MCF 10A (cell line): ENCODE results near the gene FGFR3. TPM values are rescaled to one million over a fixed set of nuclear protein-coding genes. Genes with fewer than 3 reads are reported as not detected.

Source experiments
- BruUV-seq: library from RNA; stranded (reverse); fragments of 400-500 nt; replicated peaks from 2 replicates; lab custom pipeline; 2021; lab: Mats Ljungman, UMichigan
- CTCF ChIA-PET: fragments of 300-600 bp; sonication (Branson Sonifier 250); formaldehyde crosslinking; extraction: SDS; loops from one replicate; lab custom pipeline; 2021; ENCODE audit warnings: antibody characterized with exemption, inconsistent platforms; lab: Yijun Ruan, JAX
- POLR2A ChIA-PET: fragments of 300-600, 350-650 bp; sonication (Branson Sonifier 250); formaldehyde crosslinking; extraction: SDS; loops from one replicate; lab custom pipeline; 2020; ENCODE audit warnings: antibody characterized with exemption, inconsistent platforms; lab: Yijun Ruan, JAX
- DNase-seq: peaks from one replicate; pipeline ENCODE4 v3.0.0-alpha.2; 2018; ENCODE audit not compliant: unreplicated experiment
- H3K27ac Mint-ChIP-seq: one replicate; pipeline ENCODE4 v1.8.0; 2022; ENCODE audit warnings: mild to moderate bottlenecking, low read depth, mixed read lengths; ENCODE audit not compliant: unreplicated experiment
- H3K27me3 Mint-ChIP-seq: one replicate; pipeline ENCODE4 v1.8.0; 2022; ENCODE audit warnings: mixed read lengths; ENCODE audit not compliant: insufficient read depth, unreplicated experiment
- H3K36me3 Mint-ChIP-seq: one replicate; pipeline ENCODE4 v1.8.0; 2022; ENCODE audit warnings: mild to moderate bottlenecking, moderate library complexity, mixed read lengths; ENCODE audit not compliant: insufficient read depth, unreplicated experiment
- H3K4me1 Mint-ChIP-seq: one replicate; pipeline ENCODE4 v1.8.0; 2022; ENCODE audit warnings: mixed read lengths; ENCODE audit not compliant: insufficient read depth, unreplicated experiment
- H3K4me3 Mint-ChIP-seq: one replicate; pipeline ENCODE4 v1.8.0; 2022; ENCODE audit warnings: mild to moderate bottlenecking, moderate library complexity, mixed read lengths; ENCODE audit not compliant: unreplicated experiment
- H3K9me3 Mint-ChIP-seq: one replicate; pipeline ENCODE4 v1.8.0; 2022; ENCODE audit warnings: mixed read lengths; ENCODE audit not compliant: unreplicated experiment
- intact Hi-C: fragments of 100-400 bp; cut with micrococcal nuclease; formaldehyde crosslinking; loops from 2 replicates; pipeline ENCODE4 v1.14.1; 2022
- total RNA-seq: library from RNA; stranded (reverse); gene quantifications from 2 replicates; pipeline ENCODE4 v1.2.3, GENCODE V29; 2022
- TF ChIP-seq, protein P1 (sequence below): fragments of 200-600 bp; IDR thresholded peaks from one replicate; pipeline ENCODE4 v1.8.0; 2022; ENCODE audit warnings: antibody characterized with exemption, mild to moderate bottlenecking; ENCODE audit not compliant: unreplicated experiment

The FGFR3 gene
- total RNA-seq, 1 experiment from 2014 or later: 6.5 TPM

GRCh38 chr4:1750381-1751154 lies 42.5 kb upstream of the FGFR3 start:
- H3K27me3 Mint-ChIP-seq: no peaks in the 10 kb centered on the region
- H3K36me3 Mint-ChIP-seq: no peaks in the 10 kb centered on the region
- no peak overlapping the region for H3K27ac Mint-ChIP-seq
- POLR2A ChIA-PET: interaction anchor here (1.6 kb wide), 1 partner anchor 59 kb away, joined by 5 read pairs; no protein-coding TSS in a partner anchor
- TF ChIP-seq, protein P1, sequence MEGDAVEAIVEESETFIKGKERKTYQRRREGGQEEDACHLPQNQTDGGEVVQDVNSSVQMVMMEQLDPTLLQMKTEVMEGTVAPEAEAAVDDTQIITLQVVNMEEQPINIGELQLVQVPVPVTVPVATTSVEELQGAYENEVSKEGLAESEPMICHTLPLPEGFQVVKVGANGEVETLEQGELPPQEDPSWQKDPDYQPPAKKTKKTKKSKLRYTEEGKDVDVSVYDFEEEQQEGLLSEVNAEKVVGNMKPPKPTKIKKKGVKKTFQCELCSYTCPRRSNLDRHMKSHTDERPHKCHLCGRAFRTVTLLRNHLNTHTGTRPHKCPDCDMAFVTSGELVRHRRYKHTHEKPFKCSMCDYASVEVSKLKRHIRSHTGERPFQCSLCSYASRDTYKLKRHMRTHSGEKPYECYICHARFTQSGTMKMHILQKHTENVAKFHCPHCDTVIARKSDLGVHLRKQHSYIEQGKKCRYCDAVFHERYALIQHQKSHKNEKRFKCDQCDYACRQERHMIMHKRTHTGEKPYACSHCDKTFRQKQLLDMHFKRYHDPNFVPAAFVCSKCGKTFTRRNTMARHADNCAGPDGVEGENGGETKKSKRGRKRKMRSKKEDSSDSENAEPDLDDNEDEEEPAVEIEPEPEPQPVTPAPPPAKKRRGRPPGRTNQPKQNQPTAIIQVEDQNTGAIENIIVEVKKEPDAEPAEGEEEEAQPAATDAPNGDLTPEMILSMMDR: no peak
- no peak overlapping the region for H3K4me3 Mint-ChIP-seq
- intact Hi-C loops: no loop called here
- no TSS peak for BruUV-seq
- H3K9me3 Mint-ChIP-seq: no peaks in the 10 kb centered on the region
- DNase-seq: no peak
- CTCF ChIA-PET: interaction anchor here (0.6 to 7.7 kb wide), 3 partner anchors 16 to 59 kb away, joined by 3 to 151 read pairs (median 29); no protein-coding TSS in a partner anchor
- no peaks in the 10 kb centered on the region for H3K4me1 Mint-ChIP-seq

DNA sequence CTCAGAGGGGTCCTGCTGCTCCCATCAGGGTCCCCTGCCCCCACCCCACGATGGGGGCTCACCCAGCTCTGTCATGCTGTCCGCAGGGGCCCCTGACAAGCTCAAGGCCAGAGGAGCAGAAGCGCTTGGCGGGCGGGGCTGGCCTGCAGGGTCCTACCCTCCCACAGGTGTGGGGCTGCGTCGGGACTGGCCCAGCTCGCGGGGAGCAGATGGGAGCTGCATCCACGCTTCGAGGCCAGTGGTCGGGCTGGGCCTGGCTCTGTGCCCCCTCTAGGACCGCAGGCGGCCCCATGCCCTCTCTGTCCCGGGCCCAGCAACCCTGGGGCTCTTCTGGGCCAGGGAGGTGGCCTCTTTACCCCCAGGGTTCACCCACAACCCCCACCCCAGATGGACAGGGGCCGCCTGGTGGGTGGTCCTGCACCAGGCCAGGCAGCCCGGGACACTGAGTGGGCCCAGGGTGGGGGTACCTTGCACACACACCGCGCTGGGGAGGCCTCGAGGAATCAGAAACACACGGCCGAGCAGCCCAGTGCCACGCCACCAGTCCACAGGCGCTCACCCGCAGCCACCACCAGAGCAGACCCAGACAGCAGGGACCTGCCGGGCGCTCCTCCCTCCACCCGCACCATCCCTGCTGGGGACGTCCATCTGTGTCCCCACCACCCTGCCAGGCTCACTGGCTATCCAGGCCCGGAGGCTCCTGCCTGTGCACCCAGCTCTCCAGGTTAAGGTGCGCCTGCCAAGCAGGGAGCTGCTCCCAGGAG lies 41.8 kb upstream of the FGFR3 start:
- no TSS peak for BruUV-seq
- CTCF ChIA-PET: interaction anchor here (0.6 to 2.4 kb wide), 11 partner anchors 22 to 693 kb away, joined by 3 to 29 read pairs (median 6); no protein-coding TSS in a partner anchor
- no peak overlapping the region for H3K4me3 Mint-ChIP-seq

GRCh38 chr4:1751919-1752283 lies 41.2 kb upstream of the FGFR3 start:
- no TSS peak for BruUV-seq
- H3K9me3 Mint-ChIP-seq: no peaks in the 10 kb centered on the region

More for the DNA sequence above, 41.8 kb upstream of the FGFR3 start:
- no peaks in the 10 kb centered on the region for H3K4me1 Mint-ChIP-seq
- no peaks in the 10 kb centered on the region for H3K36me3 Mint-ChIP-seq
- no peak overlapping the region for H3K27ac Mint-ChIP-seq
- H3K27me3 Mint-ChIP-seq: no peaks in the 10 kb centered on the region
- no peak for DNase-seq
- H3K9me3 Mint-ChIP-seq: no peaks in the 10 kb centered on the region
- intact Hi-C loops: no loop called here
- POLR2A ChIA-PET: interaction anchor here (0.6 to 2.1 kb wide), 10 partner anchors 30 to 135 kb away, joined by 3 to 22 read pairs (median 4); partner anchors contain the start of genes FGFR3, TACC3 and TMEM129
- TF ChIP-seq, protein P1: no peak

More at GRCh38 chr4:1751919-1752283, 41.2 kb upstream of the FGFR3 start:
- H3K27me3 Mint-ChIP-seq: no peaks in the 10 kb centered on the region
- no peak for DNase-seq
- ChIA-PET CTCF (interaction anchor here (0.6 to 2.4 kb wide), 13 partner anchors 22 to 692 kb away, joined by 3 to 29 read pairs (median 4); no protein-coding TSS in a partner anchor), POLR2A (interaction anchor here (0.6 to 2.1 kb wide), 12 partner anchors 21 to 134 kb away, joined by 3 to 22 read pairs (median 4); partner anchors contain the start of genes FGFR3, TACC3 and TMEM129)
- no peaks in the 10 kb centered on the region for H3K4me1 Mint-ChIP-seq
- H3K36me3 Mint-ChIP-seq: no peaks in the 10 kb centered on the region
- H3K4me3 Mint-ChIP-seq: no peak overlapping the region
- intact Hi-C loops: no loop called here
- H3K27ac Mint-ChIP-seq: no peak overlapping the region
- TF ChIP-seq, protein P1: no peak
